Measurements from ENCODE around the gene GPR31.
"Not testable (repeated sequence)": the region's sequence is repeated elsewhere in the genome, so short reads cannot be mapped to it uniquely, and the experiment has no call there.

GPR31 gene

GRCh38 chr6:167178896-167179655 is 21.3 kb upstream of the GPR31 start:
- not testable (repeated sequence) for H3K27me3 Mint-ChIP-seq; H3K9me3 Mint-ChIP-seq; H3K4me3 Mint-ChIP-seq; H3K4me1 Mint-ChIP-seq; H3K27ac Mint-ChIP-seq; DNase-seq; H3K36me3 Mint-ChIP-seq (ENCODE audit: low read depth); ATAC-seq

DNA sequence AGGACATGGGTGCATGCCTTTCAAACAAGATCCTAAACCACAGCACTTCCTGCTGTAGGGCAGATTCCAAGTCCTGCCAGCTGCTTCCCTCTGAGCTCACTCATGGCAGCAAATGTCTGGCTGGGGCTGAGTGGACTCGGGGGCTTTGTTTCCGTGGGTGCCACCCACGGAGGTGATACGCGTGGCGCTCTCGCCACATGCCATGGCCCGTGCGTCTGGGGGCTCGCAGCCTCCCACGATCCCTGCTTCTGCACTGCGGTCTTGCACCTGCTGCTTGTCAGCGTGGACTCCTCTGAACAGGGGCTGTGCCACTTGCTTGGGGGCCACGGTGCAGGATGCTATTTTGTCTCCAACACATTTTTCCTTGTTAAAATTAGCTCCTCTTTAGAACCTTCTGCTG is 19.5 kb upstream of the GPR31 start:
- not testable (repeated sequence) for H3K27me3 Mint-ChIP-seq; H3K4me3 Mint-ChIP-seq; DNase-seq; H3K27ac Mint-ChIP-seq; H3K9me3 Mint-ChIP-seq; H3K4me1 Mint-ChIP-seq; H3K36me3 Mint-ChIP-seq (ENCODE audit: low read depth)
- peak; percentile 22 for ATAC-seq

GRCh38 chr6:167172011-167172410 is 14.2 kb upstream of the GPR31 start:
- not testable (repeated sequence) for ATAC-seq; DNase-seq; H3K4me3 Mint-ChIP-seq; H3K4me1 Mint-ChIP-seq; H3K9me3 Mint-ChIP-seq; H3K27ac Mint-ChIP-seq; H3K36me3 Mint-ChIP-seq (ENCODE audit: low read depth)
- peaks cover 15% of the 10 kb centered on the region for H3K27me3 Mint-ChIP-seq

- not testable (repeated sequence) for H3K9me3 Mint-ChIP-seq; DNase-seq; H3K4me1 Mint-ChIP-seq; H3K36me3 Mint-ChIP-seq (ENCODE audit: low read depth); H3K27ac Mint-ChIP-seq; H3K4me3 Mint-ChIP-seq; ATAC-seq
- H3K27me3 Mint-ChIP-seq = peaks cover 14% of the 10 kb centered on the region
Measured at GRCh38 chr6:167171300-167171699, 13.5 kb upstream of the GPR31 start.

- H3K9me3 Mint-ChIP-seq; H3K4me3 Mint-ChIP-seq; DNase-seq; H3K4me1 Mint-ChIP-seq; H3K27ac Mint-ChIP-seq; H3K36me3 Mint-ChIP-seq (ENCODE audit: low read depth); ATAC-seq: not testable (repeated sequence)
- peaks cover 14% of the 10 kb centered on the region for H3K27me3 Mint-ChIP-seq
Measured at GRCh38 chr6:167169867-167170266, 12.1 kb upstream of the GPR31 start.

DNA sequence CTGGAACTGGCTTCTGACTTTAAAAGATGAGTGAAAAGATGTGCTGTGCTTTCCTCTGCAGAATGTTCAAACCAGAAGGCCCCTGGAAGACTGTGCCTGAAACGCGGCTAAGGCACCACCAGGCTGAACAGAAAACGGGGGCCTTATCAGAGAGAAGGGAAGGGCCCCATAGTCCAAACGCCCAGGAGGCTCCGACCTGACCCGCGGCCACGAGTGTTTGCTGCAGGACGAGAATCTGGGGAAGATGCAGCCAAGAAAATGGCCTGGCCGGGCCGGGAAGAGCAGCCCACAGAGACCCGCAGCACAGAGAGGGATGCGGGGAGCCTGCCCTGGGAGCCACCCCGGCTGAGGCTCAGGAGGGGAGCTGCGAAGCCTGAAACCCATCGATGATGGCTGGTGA is 10.5 kb upstream of the GPR31 start:
- H3K36me3 Mint-ChIP-seq (ENCODE audit: low read depth); ATAC-seq; DNase-seq; H3K4me1 Mint-ChIP-seq; H3K27ac Mint-ChIP-seq; H3K4me3 Mint-ChIP-seq; H3K9me3 Mint-ChIP-seq: not testable (repeated sequence)
- peaks cover 14% of the 10 kb centered on the region for H3K27me3 Mint-ChIP-seq

DNA sequence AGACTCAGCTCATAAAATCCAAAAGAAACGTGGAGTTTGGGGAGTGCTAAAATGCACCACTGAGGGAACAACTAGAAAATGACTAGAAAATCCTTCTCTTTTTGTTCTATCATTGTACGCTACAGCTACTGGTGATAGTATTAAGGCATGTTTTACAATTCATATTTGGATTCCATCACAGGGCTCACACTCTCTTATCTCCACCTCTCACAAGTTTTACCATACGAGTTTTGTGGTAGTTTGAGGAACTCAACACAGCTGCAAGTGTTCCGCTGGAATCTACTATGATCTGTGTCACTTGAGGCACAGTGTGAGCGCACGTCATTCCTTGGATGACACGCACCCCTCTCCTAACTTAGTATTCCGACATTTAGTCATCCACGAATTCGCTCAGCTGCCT is 9.9 kb upstream of the GPR31 start:
- not testable (repeated sequence) for ATAC-seq; DNase-seq; H3K36me3 Mint-ChIP-seq (ENCODE audit: low read depth); H3K27ac Mint-ChIP-seq; H3K4me1 Mint-ChIP-seq; H3K9me3 Mint-ChIP-seq; H3K4me3 Mint-ChIP-seq
- H3K27me3 Mint-ChIP-seq = peaks cover 14% of the 10 kb centered on the region

DNA sequence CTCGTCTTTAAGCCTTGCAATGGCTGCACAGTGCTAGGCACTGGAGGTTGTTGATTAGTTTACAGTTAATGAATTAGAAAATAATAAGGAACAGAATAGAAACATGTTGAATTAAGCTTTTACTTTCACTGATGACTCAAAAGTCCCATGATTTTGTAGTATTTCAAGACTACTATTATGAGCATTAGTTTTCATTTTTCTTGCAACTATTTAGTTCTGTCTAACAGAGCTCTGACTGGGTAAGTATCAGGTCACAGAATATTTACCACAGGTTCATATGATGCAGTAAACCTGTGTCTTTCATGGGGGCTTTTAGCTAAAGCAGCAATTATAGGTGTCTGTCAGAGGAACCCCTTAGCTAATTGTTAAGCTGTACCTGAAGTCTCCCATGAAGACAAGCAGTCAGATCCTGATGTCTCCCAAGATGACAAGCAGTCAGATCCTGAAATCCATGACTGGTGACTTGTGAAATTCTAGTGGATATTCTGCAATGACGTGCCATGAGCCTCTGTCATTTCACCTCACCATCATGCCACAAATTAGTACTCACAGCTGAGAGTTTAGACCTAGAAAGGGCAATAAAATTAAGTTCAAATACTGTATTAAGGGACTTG is 8.2 kb upstream of the GPR31 start:
- Mint-ChIP-seq H3K27me3 (peaks cover 4% of the 10 kb centered on the region), H3K4me1 (no peaks in the 10 kb centered on the region), H3K36me3 (ENCODE audit: low read depth) (no peaks in the 10 kb centered on the region), H3K27ac (no peak overlapping the region), H3K4me3 (no peak overlapping the region), H3K9me3 (no peaks in the 10 kb centered on the region)
- ATAC-seq (no peak), DNase-seq (no peak)

- no peak overlapping the region for H3K4me3 Mint-ChIP-seq
Measured at GRCh38 chr6:167164261-167164660, 6.5 kb upstream of the GPR31 start.

DNA sequence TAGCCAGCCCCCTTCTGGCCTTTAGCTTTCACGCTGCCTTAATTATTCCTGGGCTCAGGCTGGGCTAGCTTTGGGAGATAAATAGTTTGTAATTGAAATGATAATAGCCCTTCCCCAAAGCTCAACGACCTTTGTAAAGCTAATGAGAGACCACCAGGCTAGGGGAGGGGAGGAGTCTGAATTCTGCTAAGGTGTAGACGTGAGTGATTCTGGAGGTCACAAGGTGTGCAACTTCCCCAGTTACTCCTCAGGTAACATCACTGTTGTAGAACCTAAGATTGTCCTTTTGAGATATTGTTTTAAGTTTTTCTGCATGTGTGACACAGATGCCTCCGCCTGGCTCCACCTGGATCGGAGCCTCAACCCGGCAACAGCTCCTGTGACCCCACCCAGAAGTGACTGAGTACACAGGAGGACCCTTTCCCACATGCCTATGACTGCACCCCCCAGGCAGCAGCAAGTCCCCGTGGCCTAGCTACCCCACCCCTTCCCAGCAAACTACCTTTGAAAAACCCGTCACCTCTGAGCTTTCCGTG is 5.8 kb upstream of the GPR31 start:
- no peaks in the 10 kb centered on the region for H3K9me3 Mint-ChIP-seq
- no peak overlapping the region for H3K27ac Mint-ChIP-seq
- no peak for ATAC-seq
- DNase-seq = no peak
- no peaks in the 10 kb centered on the region for H3K36me3 Mint-ChIP-seq (ENCODE audit: low read depth)
- H3K4me3 Mint-ChIP-seq = no peak overlapping the region
- no peaks in the 10 kb centered on the region for H3K27me3 Mint-ChIP-seq
- no peaks in the 10 kb centered on the region for H3K4me1 Mint-ChIP-seq

More at GRCh38 chr6:167164261-167164660, 6.5 kb upstream of the GPR31 start:
- Mint-ChIP-seq H3K27me3 (no peaks in the 10 kb centered on the region), H3K9me3 (no peaks in the 10 kb centered on the region), H3K4me1 (no peaks in the 10 kb centered on the region), H3K36me3 (ENCODE audit: low read depth) (no peaks in the 10 kb centered on the region), H3K27ac (no peak overlapping the region)
- DNase-seq = no peak
- ATAC-seq = no peak

GRCh38 chr6:167162591-167162990 is 4.8 kb upstream of the GPR31 start:
- Mint-ChIP-seq H3K27me3 (no peaks in the 10 kb centered on the region), H3K9me3 (no peaks in the 10 kb centered on the region), H3K4me1 (no peaks in the 10 kb centered on the region), H3K36me3 (ENCODE audit: low read depth) (no peaks in the 10 kb centered on the region), H3K4me3 (no peak overlapping the region), H3K27ac (no peak overlapping the region)
- no peak for ATAC-seq
- no peak for DNase-seq

DNA sequence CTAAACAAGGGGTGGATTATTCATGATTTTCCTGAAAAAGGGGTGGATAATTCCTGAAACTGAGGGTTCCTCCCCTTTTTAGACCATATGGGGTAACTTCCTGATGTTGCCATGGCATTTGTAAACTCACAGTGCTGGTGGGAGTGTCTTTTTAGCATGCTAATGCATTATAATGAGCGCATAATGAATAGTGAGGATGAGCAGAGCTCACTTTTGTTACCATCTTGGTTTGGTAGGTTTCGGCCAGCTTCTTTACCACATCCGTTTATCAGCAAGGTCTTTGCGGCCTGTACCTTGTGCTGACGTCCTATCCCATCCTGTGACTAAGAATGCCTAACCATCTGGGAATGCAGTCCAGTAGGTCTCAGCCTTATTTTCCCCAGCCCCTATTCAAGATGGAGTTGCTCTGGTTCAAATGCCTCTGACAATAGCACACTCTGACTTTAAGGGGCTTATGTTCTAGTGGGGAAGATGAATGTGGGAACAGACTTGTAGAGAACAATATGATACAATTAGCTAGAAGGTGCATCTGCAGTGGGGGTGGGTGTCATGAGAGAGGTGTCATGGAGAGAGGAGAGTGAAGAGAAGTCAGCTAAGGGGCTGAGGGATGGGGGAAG is 4.2 kb upstream of the GPR31 start:
- Mint-ChIP-seq H3K36me3 (ENCODE audit: low read depth) (no peaks in the 10 kb centered on the region), H3K27ac (no peak overlapping the region), H3K4me3 (no peak overlapping the region), H3K4me1 (no peaks in the 10 kb centered on the region), H3K27me3 (no peaks in the 10 kb centered on the region), H3K9me3 (no peaks in the 10 kb centered on the region)
- ATAC-seq = no peak
- no peak for DNase-seq

DNA sequence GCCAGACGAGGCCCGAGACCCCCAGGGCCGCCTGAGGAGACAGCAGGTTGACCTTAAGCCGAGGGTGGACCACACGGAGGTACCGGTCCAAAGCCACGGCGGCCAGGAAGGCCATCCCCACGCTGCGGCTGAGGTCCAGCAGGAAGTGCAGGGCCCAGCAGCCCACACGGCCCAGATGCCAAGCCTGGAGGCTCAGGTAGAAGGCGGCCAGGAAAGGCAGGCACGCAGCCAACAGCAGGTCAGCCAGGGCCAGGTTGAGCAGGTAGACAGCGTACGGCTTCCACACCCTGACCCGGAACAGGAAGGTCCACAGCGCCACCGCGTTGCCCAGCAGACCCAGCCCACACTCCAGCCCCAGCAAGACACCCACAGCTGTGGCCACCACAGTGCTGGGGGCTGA is 366 bp downstream of the GPR31 start:
- H3K27ac Mint-ChIP-seq = no peak overlapping the region
- no peak overlapping the region for H3K4me3 Mint-ChIP-seq
- no peak for DNase-seq
- H3K27me3 Mint-ChIP-seq = peaks cover 2% of the 10 kb centered on the region
- H3K36me3 Mint-ChIP-seq (ENCODE audit: low read depth) = no peaks in the 10 kb centered on the region
- no peak for ATAC-seq
- H3K9me3 Mint-ChIP-seq = no peaks in the 10 kb centered on the region
- H3K4me1 Mint-ChIP-seq = peaks cover 13% of the 10 kb centered on the region

DNA sequence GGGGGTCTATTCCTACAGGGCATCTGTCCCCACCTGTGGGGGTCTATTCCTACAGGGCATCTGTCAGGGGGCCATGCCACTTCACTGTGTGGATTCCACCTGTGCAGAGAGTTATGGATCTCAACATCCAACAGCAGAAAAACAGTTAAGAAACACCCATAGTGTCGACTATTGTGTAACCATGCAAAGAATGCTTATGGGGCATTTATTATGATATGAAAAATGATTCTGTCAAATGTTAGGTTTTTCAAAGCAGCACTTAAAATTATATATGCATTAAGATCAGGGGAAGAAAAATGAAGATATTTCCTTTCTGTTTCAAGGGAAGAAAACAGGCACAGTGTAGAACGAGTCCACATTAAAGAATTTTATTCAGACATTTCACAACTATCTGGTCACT is 2.9 kb downstream of the GPR31 start:
- Mint-ChIP-seq H3K9me3 (no peaks in the 10 kb centered on the region), H3K4me1 (peaks cover 28% of the 10 kb centered on the region), H3K36me3 (ENCODE audit: low read depth) (no peaks in the 10 kb centered on the region), H3K27me3 (peaks cover 2% of the 10 kb centered on the region), H3K4me3 (no peak overlapping the region), H3K27ac (no peak overlapping the region)
- ATAC-seq (no peak), DNase-seq (no peak)

- no peaks in the 10 kb centered on the region for H3K9me3 Mint-ChIP-seq
- ATAC-seq (no peak), DNase-seq (no peak)
- H3K27me3 Mint-ChIP-seq = peaks cover 2% of the 10 kb centered on the region
- H3K4me1 Mint-ChIP-seq = peaks cover 28% of the 10 kb centered on the region
- H3K36me3 Mint-ChIP-seq (ENCODE audit: low read depth) = no peaks in the 10 kb centered on the region
- no peak overlapping the region for H3K27ac Mint-ChIP-seq
- H3K4me3 Mint-ChIP-seq = no peak overlapping the region
Measured at GRCh38 chr6:167154291-167154690, 3.5 kb downstream of the GPR31 start.

Measured in activated naive CD8-positive, alpha-beta T cell treated with anti-CD3 and anti-CD28 coated beads, Interleukin-2, amount 50 U/mL, for 24 hours (primary cell).